HG03039 (cell line): ENCODE data around the gene MEAF6.
"Not testable (repeated sequence)": the region's sequence is repeated elsewhere in the genome, so short reads cannot be mapped to it uniquely, and the experiment has no call there.

Source experiments
- ATAC-seq: cut with Tn5 transposase; IDR thresholded peaks from one replicate; pipeline ENCODE4 v1.9.1; 2021; ENCODE audit warnings: mild to moderate bottlenecking, moderate library complexity; ENCODE audit not compliant: unreplicated experiment

Gene MEAF6

DNA sequence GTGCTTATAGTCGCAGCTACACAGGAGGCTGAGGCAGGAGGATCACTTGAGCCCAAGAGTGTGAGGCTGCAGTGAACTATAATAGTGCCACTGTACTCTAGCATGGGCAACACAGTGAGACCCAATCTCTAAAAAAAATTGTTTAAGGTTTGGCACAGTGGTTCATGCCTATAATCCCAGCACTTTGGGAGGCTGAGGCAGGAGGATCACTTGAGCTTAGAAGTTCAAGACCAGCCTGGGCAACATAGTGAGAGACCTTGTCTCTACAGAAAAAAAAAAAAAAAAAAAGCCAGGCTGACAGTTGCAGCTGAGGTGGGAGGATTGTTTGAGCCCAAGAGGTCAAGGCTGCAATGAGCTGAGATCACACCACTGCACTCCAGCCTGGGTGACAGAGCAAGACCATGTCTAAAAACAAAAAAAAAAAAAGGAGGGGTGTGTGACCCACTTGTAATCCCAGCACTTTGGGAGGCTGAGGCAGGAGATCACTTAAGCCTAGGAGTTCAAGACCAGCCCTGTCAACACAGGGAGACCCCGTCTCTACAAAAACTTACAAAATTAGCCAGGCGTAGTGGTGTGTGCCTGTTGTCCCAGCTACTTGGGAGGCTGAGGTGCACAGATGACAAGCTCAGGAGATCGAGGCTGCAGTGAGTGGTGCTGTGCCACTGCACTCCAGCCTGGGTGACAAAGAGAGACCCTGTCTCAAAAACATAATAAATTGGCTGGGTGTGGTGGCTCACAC lies 18.0 kb upstream of the MEAF6 start:
- ATAC-seq: not testable (repeated sequence)

GRCh38 chr1:37529888-37530287 lies 15.3 kb upstream of the MEAF6 start:
- ATAC-seq: not testable (repeated sequence)

GRCh38 chr1:37519613-37520012 lies 5.0 kb upstream of the MEAF6 start:
- ATAC-seq: no peak

- not testable (repeated sequence) for ATAC-seq
Observed at GRCh38 chr1:37518929-37519328, 4.4 kb upstream of the MEAF6 start.

DNA sequence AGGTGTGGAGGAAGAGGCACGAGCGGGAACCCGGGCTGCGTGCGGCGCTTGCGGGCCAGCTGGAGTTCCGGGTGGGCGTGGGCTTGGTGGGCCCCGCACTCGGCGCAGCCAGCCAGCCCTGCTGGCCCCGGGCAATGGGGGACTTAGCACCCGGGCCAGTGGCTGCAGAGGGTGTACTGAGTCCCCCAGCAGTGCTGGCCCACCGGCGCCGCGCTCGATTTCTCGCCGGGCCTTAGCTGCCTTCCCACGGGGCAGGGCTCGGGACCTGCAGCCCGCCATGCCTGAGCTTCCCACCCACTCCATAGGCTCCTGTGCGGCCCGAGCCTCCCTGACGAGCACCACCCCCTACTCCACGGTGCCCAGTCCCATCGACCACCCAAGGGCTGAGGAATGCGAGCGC lies 3.7 kb upstream of the MEAF6 start:
- not testable (repeated sequence) for ATAC-seq

DNA sequence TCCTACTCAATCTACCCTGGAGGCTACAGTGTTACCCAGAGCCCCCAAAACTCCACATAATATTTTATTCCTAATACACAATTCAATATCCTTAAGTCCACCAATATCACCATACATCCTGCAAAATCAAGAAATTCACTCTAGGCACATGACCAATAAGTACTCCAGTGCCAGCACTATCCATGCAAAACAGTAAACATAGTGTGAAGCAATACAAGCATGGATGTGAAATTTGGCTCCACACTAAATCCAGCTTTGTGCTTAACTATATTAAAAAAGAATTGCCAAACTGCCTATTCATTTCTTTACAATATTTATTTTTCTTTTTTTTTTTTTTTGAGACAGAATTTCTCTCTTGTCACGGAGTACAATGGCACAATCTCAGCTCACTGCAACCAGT lies 3.0 kb upstream of the MEAF6 start:
- ATAC-seq: no peak

DNA sequence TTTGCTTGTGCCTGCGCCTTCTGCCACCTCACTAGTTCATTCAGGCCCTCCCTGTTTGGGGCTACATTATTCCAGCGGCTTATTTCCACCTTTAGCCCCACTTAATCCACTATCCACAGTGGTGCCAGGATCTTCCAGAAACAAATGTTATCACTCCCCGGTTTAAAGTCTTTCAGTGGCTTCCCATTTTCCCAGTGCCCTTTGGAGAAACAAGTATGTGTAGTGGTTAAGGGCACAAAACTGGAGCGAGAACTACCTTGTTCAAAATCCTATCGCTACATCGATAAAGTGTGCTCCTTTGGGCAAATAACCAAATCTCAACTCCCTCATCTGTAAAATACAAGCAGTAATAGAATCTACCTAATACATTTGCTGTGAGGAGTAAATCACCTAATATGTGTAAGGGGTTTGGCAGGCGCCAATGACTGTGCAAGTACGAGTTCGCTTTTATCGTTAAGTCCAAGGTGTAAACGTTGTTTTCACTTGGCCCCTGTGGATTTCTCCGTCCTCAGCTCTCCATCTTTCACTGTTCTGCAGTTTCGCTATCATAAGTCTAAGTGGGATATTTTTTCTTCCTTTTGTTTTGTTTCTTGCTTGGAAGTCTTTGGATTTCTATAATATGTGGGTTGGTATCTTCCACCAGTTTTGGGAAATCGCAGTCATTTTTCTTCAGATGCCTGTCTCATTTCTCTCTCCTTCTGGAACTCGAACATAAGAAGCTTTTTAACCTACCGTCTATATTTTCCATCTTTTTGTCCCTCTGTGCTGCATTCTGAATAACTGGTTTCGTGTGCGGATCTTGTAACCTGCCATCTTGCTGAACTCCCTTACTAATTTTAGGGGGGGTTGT lies 844 bp upstream of the MEAF6 start:
- no peak for ATAC-seq

DNA sequence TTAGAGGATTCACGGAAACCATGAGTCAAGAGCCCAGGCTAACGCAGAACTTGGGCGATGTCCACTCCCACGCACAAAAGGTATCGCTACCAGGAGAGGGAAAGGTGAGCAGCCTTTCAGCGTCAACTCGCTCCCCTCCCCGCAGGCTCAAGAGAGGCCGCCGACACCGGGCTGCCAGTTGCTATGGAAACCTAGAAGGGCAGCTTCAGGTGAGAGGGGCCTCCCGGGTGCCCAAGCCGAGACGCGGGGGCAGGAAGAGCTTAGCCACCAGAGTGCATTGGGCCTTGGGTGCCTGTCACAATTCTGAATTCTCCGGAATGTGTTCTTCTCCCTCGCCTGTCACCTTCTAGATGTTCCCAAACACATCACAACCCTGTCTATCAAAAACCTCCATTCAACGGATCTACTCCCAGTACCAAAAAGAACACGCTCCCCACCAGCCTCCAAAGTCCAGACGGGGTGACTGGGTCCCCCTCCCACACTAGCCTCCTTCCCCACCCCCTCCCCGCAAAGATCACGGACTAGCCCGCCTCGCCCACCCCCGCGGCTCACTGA lies 694 bp downstream of the MEAF6 start:
- peak; percentile 9 for ATAC-seq

- no peak for ATAC-seq
Observed at GRCh38 chr1:37509181-37509580, 5.4 kb downstream of the MEAF6 start.

DNA sequence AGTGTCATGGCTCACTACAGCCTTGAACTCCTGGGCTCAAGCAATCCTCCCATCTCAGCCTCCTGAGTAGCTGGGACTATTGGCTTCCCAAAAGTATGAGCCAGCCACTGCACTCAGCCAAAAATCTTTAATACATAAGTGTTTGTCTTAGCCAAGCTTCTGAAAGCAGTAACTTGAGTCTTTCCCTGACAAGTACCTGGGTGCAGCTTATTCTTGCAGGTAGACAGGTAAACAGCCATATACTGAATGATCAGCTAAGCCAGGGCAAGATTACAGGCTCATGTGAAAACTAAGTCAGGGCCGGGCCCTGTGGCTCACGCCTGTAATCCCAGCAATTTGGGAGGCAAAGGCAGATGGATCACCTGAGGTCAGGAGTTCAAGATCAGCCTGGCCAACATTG lies 7.8 kb downstream of the MEAF6 start:
- ATAC-seq: no peak

- not testable (repeated sequence) for ATAC-seq
Observed at GRCh38 chr1:37502791-37503190, 11.8 kb downstream of the MEAF6 start.

DNA sequence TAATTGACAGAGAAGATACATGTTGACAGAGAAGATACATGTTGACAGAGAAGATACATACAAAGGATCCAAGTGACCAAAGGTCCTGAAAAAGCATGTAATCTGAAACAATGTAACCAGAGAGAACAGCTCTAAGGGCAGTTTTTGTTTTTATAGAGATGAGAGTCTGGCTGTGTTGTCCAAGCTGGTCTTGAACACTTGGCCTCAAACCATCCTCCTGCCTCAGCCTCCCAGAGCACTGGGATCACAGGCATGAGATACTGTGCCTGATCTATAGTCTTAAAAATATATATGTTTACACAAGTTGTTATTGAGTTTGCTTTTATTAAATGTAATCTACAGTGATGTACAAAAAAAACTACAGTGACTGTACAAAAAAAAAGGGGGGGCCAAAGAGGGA lies 12.5 kb downstream of the MEAF6 start:
- ATAC-seq: no peak

DNA sequence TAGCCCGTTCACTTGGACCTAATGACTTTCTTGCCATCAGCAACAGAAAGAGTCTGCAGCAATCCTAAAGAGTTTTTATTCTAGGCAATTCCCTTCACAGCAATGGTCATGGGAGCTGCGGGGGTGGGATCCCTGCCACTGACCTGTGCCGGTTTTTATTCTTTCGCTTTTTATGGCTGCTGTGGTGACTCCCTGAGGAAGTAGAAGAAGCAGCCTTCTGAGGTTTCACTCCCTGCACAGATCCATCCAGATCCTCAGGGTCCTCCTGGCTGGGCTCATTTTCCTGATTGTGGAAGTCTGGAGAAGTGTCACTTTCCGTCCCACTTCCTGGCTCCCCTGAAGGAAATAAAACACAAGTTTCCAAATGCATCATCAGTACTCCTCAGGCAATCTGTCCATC lies 12.9 kb downstream of the MEAF6 start:
- ATAC-seq: no peak

DNA sequence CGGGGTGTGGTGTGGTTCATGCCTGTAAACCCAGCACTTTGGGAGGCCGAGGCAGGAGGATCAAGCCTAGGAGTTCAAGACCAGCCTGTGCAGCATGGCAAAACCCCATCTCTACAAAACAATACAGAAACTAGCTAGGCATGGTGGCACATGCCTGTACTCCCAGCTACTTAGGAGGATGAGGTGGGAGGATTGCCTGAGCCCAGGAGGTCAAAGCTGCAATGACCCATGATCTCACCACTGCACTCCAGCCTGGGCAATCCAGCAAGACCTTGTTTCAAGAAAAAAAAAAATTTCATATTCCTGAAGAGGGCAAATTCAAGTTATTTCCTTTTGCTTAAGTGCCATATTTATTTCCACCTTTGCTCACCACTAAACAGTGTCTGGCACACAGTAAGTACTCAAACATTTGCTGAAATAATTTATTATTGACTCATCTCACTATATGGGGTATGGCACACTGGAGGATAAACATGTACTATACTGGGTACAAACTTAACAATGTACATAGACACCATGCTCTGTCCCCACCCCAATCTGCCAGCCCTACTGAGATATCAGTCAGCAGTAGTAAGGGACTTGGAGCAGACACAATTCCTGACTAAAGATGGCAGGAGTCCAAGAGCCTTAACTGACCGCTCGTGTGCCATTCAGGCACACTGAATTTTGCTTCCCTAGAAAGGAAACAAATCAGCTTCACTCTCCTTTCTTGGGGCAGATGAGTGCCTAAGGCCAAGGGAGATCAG lies 15.5 kb downstream of the MEAF6 start:
- no peak for ATAC-seq

GRCh38 chr1:37497832-37498231 lies 16.7 kb downstream of the MEAF6 start:
- ATAC-seq: no peak

- ATAC-seq: no peak
Observed at GRCh38 chr1:37495875-37496274, 18.7 kb downstream of the MEAF6 start.

- ATAC-seq: no peak
Observed at GRCh38 chr1:37493336-37494098, 21.0 kb downstream of the MEAF6 start.

- ATAC-seq: no peak
Observed at GRCh38 chr1:37487619-37487984, 27.0 kb downstream of the MEAF6 start.

- no peak for ATAC-seq
Observed at GRCh38 chr1:37486680-37487618, 27.6 kb downstream of the MEAF6 start.
